ENCODE results near the gene PDZD8. TPM values are rescaled to one million over a fixed set of nuclear protein-coding genes. Genes with fewer than 3 reads are reported as not detected.

Gene PDZD8
- total RNA-seq, 2 experiments from 2014 or later: 15.5 to 16.2 TPM

DNA sequence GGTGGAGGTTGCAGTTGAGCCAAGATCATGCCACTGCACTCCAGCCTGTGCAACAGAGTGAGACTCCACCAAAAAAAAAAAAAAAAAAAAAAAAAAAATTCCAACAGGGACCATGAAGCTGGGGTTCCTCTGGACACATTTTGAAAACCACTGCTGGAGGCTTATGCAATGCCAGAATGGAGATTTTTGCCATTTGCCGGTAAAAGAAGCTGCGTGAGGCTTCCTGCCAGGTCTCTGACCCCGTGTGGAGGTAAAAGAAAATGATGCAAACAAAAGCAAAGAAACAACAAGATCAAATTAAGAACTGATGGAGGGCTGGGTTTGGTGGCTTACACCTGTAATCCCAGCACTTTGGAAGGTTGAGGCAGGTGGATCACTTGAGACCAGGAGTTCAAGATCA is 30.5 kb upstream of the PDZD8 start:
- POLR2A ChIA-PET: no interaction called here
- TF ChIP-seq, protein P1, sequence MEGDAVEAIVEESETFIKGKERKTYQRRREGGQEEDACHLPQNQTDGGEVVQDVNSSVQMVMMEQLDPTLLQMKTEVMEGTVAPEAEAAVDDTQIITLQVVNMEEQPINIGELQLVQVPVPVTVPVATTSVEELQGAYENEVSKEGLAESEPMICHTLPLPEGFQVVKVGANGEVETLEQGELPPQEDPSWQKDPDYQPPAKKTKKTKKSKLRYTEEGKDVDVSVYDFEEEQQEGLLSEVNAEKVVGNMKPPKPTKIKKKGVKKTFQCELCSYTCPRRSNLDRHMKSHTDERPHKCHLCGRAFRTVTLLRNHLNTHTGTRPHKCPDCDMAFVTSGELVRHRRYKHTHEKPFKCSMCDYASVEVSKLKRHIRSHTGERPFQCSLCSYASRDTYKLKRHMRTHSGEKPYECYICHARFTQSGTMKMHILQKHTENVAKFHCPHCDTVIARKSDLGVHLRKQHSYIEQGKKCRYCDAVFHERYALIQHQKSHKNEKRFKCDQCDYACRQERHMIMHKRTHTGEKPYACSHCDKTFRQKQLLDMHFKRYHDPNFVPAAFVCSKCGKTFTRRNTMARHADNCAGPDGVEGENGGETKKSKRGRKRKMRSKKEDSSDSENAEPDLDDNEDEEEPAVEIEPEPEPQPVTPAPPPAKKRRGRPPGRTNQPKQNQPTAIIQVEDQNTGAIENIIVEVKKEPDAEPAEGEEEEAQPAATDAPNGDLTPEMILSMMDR (IDR thresholded peaks at IDR 0.05): no peak
- Mint-ChIP-seq H3K27ac (no peak overlapping the region), H3K4me3 (no peak overlapping the region), H3K27me3 (peaks cover 11% of the 10 kb centered on the region), H3K36me3 (ENCODE audit: low read depth) (no peaks in the 10 kb centered on the region), H3K4me1 (ENCODE audit: low read depth) (no peaks in the 10 kb centered on the region), H3K9me3 (no peaks in the 10 kb centered on the region)
- intact Hi-C loops (cut with micrococcal nuclease): no loop called here
- no peak for DNase-seq
- ATAC-seq: no peak
- CTCF ChIA-PET: no interaction called here

DNA sequence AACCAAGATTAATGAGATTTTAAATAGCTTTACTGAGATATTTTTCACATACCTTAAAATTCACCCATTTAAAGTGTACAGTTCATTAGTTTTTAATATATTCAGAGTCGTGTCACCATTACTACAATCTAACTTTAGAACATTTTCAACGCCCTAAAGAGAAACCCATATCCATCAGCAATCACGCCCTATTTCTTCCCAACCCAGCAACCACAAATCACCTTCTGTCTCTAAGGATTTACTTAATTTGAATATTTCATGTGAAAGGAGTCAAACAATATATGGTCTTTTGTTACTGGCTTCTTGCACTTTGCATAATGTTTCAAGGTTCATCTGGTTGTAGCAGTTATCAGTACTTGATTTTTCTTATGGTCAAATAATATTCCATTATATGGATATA is 25.1 kb upstream of the PDZD8 start:
- H3K36me3 Mint-ChIP-seq (ENCODE audit: low read depth): no peaks in the 10 kb centered on the region
- CTCF ChIA-PET: no interaction called here
- no peaks in the 10 kb centered on the region for H3K4me1 Mint-ChIP-seq (ENCODE audit: low read depth)
- peaks cover 11% of the 10 kb centered on the region for H3K27me3 Mint-ChIP-seq
- TF ChIP-seq, protein P1 (IDR thresholded peaks at IDR 0.05): no peak
- intact Hi-C loops (cut with micrococcal nuclease): no loop called here
- H3K9me3 Mint-ChIP-seq: no peaks in the 10 kb centered on the region
- POLR2A ChIA-PET: no interaction called here
- no peak for DNase-seq
- ATAC-seq: no peak
- no peak overlapping the region for H3K27ac Mint-ChIP-seq
- H3K4me3 Mint-ChIP-seq: no peak overlapping the region

DNA sequence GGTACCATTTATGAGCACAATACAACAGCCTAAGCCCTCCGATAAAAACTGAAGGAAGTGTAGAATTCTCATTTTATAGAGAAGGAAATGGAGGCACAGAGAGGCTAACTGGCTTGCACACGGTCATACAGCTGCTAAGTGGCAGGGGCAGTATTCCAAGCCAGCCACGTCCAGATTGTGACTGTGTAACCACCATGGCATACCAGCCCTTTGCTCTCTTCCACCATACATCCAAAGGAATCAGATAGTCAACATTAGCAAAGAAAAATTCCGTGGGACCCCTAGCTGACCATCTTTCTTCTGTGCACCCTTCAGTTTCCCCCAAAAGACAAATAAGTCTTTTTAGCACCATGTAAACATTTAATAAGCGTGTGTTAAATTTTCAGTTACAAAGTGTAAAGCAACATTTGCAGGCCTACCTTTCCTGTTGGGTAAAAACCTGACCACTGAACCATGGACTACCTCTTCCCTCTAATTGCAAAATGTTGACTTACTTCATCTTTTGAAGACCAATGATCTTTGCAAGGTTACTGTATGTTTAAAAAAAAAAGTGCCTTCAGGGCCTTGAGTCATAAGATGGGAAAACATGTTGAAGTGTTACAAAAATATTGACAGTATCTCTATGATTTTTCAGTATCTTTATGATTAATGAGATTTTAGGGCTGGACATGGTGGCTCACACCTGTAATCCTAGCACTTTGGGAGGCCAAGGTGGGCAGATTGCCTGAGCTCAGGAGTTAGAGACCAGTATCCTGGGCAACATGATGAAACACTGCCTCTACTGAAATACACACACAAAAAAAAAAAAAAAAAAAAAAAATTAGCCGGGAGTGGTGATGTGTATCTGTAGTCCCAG is 24.3 kb upstream of the PDZD8 start:
- DNase-seq (no peak), ATAC-seq (no peak)
- intact Hi-C loops (cut with micrococcal nuclease): no loop called here
- Mint-ChIP-seq H3K4me1 (ENCODE audit: low read depth) (no peaks in the 10 kb centered on the region), H3K27me3 (peaks cover 11% of the 10 kb centered on the region), H3K36me3 (ENCODE audit: low read depth) (no peaks in the 10 kb centered on the region), H3K9me3 (no peaks in the 10 kb centered on the region), H3K4me3 (no peak overlapping the region), H3K27ac (no peak overlapping the region)
- POLR2A ChIA-PET: no interaction called here
- CTCF ChIA-PET: no interaction called here
- TF ChIP-seq, protein P1 (IDR thresholded peaks at IDR 0.05): no peak

DNA sequence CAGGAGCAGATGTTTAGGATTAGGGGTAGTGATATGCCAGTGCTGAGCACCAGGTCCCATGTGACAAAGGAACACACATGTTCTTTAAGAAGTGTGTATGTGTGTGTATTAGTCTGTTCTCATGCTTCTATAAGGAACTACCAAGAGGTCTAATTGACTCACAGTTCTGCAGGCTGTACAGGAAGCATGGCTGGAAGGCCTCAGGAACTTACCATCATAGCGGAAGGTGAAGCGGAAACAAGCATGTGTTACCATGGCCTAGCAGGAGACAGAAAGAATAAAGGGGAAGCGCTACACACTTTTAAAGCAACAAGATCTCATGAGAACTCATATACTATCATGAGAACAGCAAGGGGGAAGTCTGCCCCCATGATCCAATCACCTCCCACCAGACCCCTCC is 22.8 kb upstream of the PDZD8 start:
- POLR2A ChIA-PET: no interaction called here
- Mint-ChIP-seq H3K36me3 (ENCODE audit: low read depth) (no peaks in the 10 kb centered on the region), H3K9me3 (no peaks in the 10 kb centered on the region), H3K4me3 (no peak overlapping the region), H3K27ac (no peak overlapping the region), H3K4me1 (ENCODE audit: low read depth) (no peaks in the 10 kb centered on the region), H3K27me3 (peaks cover 14% of the 10 kb centered on the region)
- intact Hi-C loops (cut with micrococcal nuclease): no loop called here
- CTCF ChIA-PET: no interaction called here
- TF ChIP-seq, protein P1 (IDR thresholded peaks at IDR 0.05): no peak
- DNase-seq: no peak
- ATAC-seq: no peak

DNA sequence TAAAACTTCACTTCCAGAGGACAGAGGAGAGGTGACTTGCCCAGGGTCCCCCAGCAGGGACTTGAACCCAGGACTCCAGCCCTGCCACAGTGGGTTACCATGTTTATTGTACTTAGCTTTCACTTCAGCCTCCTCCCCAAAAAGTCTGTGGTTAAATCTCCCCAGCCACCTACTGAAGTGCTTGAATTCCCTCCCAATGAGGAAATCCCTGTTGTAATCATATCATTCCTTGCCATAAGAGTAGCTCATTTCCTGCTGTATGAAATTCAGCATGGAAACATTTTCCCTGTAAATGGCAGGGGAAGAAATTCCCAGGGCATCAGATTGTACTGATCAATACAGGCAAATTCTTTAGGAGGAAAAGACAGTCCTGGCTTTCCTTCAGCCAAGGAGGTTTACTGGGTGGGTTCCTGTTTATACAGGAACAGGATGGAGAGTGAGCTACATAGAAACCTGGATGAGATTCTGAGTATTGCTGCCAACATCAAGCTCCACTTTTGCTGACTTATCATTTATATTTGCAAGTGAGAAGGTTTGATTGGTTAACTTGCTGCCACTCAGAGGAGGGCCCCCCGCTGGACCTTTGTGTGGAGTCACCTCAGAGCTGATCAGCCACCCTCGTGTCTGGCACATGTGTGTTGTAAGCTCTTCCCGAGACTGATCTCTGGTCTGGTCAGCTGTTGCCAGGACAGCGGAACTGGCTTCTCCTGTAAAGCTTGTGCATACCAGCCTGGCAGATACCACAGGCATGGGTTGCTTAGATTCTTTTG is 16.4 kb upstream of the PDZD8 start:
- CTCF ChIA-PET: no interaction called here
- no peak overlapping the region for H3K27ac Mint-ChIP-seq
- TF ChIP-seq, protein P1 (IDR thresholded peaks at IDR 0.05): no peak
- POLR2A ChIA-PET: no interaction called here
- H3K27me3 Mint-ChIP-seq: peaks cover 36% of the 10 kb centered on the region
- no peak overlapping the region for H3K4me3 Mint-ChIP-seq
- ATAC-seq: no peak
- DNase-seq: no peak
- H3K9me3 Mint-ChIP-seq: no peaks in the 10 kb centered on the region
- no peaks in the 10 kb centered on the region for H3K36me3 Mint-ChIP-seq (ENCODE audit: low read depth)
- H3K4me1 Mint-ChIP-seq (ENCODE audit: low read depth): no peaks in the 10 kb centered on the region
- intact Hi-C loops (cut with micrococcal nuclease): no loop called here

Measured in activated CD8-positive, alpha-beta T cell treated with anti-CD3 and anti-CD28 coated beads for 36 hours (primary cell).